ENCODE measurements around the gene CEP192.

CEP192 gene

GRCh38 chr18:13145636-13146190 lies 154.6 kb downstream of the CEP192 start:
- DNase-seq (ENCODE audit: low read depth in 2 of 2) = no peak

- DNase-seq (ENCODE audit: low read depth in 2 of 2) = no peak
Observed at GRCh38 chr18:13147130-13147529, 156.0 kb downstream of the CEP192 start.

- no peak for DNase-seq (ENCODE audit: low read depth in 2 of 2)
Observed at GRCh38 chr18:13151656-13152055, 160.5 kb downstream of the CEP192 start.

- DNase-seq (ENCODE audit: low read depth in 2 of 2) = no peak
Observed at GRCh38 chr18:13158428-13158827, 167.3 kb downstream of the CEP192 start.

DNA sequence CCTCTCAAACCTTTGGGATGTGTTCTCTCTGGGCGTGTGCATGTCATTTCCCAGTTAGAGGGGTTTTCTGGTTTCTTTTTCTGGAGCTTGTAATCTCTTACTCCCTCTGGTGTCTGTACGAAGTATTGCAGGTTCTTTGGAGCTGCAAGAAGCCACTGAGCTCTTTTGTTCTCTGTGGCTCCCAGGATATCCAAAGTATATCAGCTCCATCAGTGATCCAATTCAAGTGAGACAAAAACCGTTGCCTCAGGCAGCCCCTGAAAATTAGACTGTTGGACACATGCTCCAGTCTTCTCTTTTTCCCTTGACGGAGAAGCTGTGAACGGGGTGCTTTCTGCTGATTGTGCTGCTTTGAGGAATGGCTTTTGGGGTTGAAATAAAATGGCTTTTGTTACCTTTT lies 168.4 kb downstream of the CEP192 start:
- no peak for DNase-seq (ENCODE audit: low read depth in 2 of 2)

GRCh38 chr18:13161276-13161899 lies 170.2 kb downstream of the CEP192 start:
- no peak for DNase-seq (ENCODE audit: low read depth in 2 of 2)

- no peak for DNase-seq (ENCODE audit: low read depth in 2 of 2)
Observed at GRCh38 chr18:13163167-13163927, 172.2 kb downstream of the CEP192 start.

GRCh38 chr18:13164406-13164805 lies 173.2 kb downstream of the CEP192 start:
- DNase-seq (ENCODE audit: low read depth in 2 of 2) = no peak

- no peak for DNase-seq (ENCODE audit: low read depth in 2 of 2)
Observed at GRCh38 chr18:13165636-13166423, 174.7 kb downstream of the CEP192 start.

GRCh38 chr18:13173578-13174145 lies 182.5 kb downstream of the CEP192 start:
- DNase-seq (ENCODE audit: low read depth in 2 of 2) = no peak
